ENCODE data around the gene IGF1R. TPM values are rescaled to one million over a fixed set of nuclear protein-coding genes. Genes with fewer than 3 reads are reported as not detected.

IGF1R gene
- total and polyA plus RNA-seq, 2 donors (not counting 3 experiments of a cell fraction or from before 2014, with no cell fraction given): 16.1 to 59.1 TPM

- H3K27me3 ChIP-seq (ENCODE audit: control insufficient read depth in 2 of 2, insufficient read depth in 2 of 2, low read length in 2 of 2): no peaks in the 10 kb centered on the region
- no peaks in the 10 kb centered on the region for H3K36me3 ChIP-seq (ENCODE audit: control insufficient read depth in 2 of 2, extremely low read depth in 1 of 2, insufficient read depth in 2 of 2, low read length in 2 of 2)
- H3K4me1 ChIP-seq (ENCODE audit: control insufficient read depth, extremely low read depth, insufficient read depth, low read length): peaks cover 12% of the 10 kb centered on the region
- CTCF ChIA-PET: interaction anchor here (1.1 kb wide), 1 partner anchor 215 kb away, joined by 3 read pairs; no protein-coding TSS in a partner anchor
- POLR2A ChIA-PET: no interaction called here
- H3K4me2 ChIP-seq (ENCODE audit: insufficient read depth, low read length): no peak overlapping the region
- no TSS peak for BruUV-seq (replicated peaks)
- FAIRE-seq (peak; percentile 69), DNase-seq (ENCODE audit: low read depth, low spot score) (peak; percentile 31)
- no peak overlapping the region for H3K27ac ChIP-seq (ENCODE audit: insufficient read depth, low read depth, low read length)
- H3K4me3 ChIP-seq (replicated peaks in 1 of 3; ENCODE audit: insufficient read depth in 1 of 3, low read depth in 1 of 3, low read length in 3 of 3): no peak overlapping the region
- dilution Hi-C loops (cut with MboI; ENCODE audit: extremely low pct_ligation_motif_present, low sequenced_read_pairs) (no loop called here), intact Hi-C loops (cut with micrococcal nuclease) (no loop called here)
- H3K9me3 ChIP-seq (replicated peaks; ENCODE audit: control insufficient read depth, insufficient read depth, low read length): no peaks in the 10 kb centered on the region
- H3K79me2 ChIP-seq (ENCODE audit: control insufficient read depth, insufficient read depth, low read length): peaks cover 2% of the 10 kb centered on the region
- H3K9me1 ChIP-seq (replicated peaks; ENCODE audit: control insufficient read depth, extremely low read depth, insufficient read depth, low read length): no peaks in the 10 kb centered on the region
- TF ChIP-seq JUN (IDR thresholded peaks at IDR 0.05; ENCODE audit: borderline replicate concordance, insufficient read depth, insufficient read length, low read depth) (no peak), EZH2 (IDR thresholded peaks at IDR 0.05; ENCODE audit: borderline replicate concordance, low read depth, low read length, severe bottlenecking) (no peak), GATA2 (IDR thresholded peaks at IDR 0.05; ENCODE audit: insufficient read depth, insufficient read length, low read depth, low read length) (no peak), MYC (IDR thresholded peaks at IDR 0.05; ENCODE audit: low read depth, low read length) (no peak), POLR2AphosphoS5 (IDR thresholded peaks at IDR 0.05; ENCODE audit: insufficient read depth, low read depth, low read length) (no peak), FOS (IDR thresholded peaks at IDR 0.05; ENCODE audit: borderline replicate concordance, insufficient read depth, low read length) (no peak), POLR2A (IDR thresholded peaks at IDR 0.05; ENCODE audit: low read depth, low read length) (no peak), MAX (IDR thresholded peaks at IDR 0.05; ENCODE audit: insufficient read depth, insufficient read length) (no peak), CTCF (IDR thresholded peaks at IDR 0.05; ENCODE audit: extremely low read depth in 1 of 2, insufficient read depth in 1 of 2, low read depth in 1 of 2, low read length in 2 of 2) (no peak)
- no peak overlapping the region for H3K9ac ChIP-seq (replicated peaks; ENCODE audit: extremely low read depth, insufficient read depth, low read length)
- no peak overlapping the region for H2AFZ ChIP-seq (ENCODE audit: low read depth, low read length)
- H4K20me1 ChIP-seq (replicated peaks; ENCODE audit: control insufficient read depth, extremely low read depth, insufficient read depth, low read length): no peaks in the 10 kb centered on the region
Measured at GRCh38 chr15:98844261-98844660, 195.9 kb downstream of the IGF1R start.
